HG03196 (cell line): ENCODE results near the gene SLC48A1.
A peak's percentile ranks its signal among the peaks of the same experiment; 100 is the strongest.

Source experiments
- ATAC-seq: cut with Tn5 transposase; IDR thresholded peaks from one replicate; pipeline ENCODE4 v1.9.1; 2021; ENCODE audit not compliant: unreplicated experiment

Gene SLC48A1

DNA sequence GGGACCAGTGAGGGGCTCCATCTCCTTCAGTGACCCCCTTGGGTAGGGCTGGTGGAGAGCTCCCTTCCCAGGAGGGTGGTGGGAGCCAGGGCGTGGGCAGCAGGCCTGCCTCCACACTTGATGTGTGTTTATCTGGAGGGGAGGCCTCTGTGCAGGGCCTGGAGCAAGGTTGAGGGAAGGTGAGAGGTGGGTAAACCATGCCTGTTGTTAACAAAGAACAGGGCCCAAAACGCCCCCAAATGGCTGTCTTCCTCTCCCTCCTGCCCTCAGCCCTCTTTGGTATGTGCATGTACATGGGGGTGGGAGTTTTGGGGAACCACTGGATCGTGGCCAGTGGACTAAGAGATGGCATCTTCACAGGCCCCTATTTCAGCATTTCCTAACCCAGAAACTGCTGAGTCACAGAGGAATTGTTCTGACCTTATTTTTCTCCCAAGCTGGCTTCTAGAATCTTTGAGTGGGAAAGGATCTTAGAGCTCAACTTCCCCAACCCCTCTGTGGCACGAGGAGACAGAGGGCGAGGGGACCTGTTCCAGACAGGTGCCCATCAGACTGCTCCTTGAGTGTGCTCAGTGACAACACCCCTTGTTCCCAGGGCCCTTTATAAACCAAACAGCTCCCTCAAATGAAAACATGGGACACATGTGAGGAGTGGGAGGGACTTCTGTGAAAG is 3.6 kb downstream of the SLC48A1 start:
- ATAC-seq = no peak

DNA sequence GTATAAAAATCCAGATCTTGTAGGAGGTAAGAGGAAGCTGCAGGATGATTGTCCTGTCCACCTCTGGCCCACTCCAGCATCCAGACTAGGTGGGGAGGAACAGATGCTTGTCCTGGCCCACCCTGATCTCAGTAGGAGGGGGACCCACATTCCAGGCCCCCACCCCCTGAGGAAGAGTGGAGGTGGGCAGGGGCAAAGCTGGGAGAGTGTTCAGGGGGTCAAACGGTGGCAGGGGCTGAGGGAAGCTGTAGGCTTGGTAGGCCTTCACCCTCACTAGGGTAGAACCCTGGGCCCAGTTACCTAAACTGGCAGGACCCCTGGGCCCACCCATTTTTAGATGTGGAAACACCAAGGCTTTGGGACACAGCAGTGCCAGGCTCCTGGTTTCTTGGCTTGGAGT is 4.1 kb downstream of the SLC48A1 start:
- ATAC-seq = no peak

DNA sequence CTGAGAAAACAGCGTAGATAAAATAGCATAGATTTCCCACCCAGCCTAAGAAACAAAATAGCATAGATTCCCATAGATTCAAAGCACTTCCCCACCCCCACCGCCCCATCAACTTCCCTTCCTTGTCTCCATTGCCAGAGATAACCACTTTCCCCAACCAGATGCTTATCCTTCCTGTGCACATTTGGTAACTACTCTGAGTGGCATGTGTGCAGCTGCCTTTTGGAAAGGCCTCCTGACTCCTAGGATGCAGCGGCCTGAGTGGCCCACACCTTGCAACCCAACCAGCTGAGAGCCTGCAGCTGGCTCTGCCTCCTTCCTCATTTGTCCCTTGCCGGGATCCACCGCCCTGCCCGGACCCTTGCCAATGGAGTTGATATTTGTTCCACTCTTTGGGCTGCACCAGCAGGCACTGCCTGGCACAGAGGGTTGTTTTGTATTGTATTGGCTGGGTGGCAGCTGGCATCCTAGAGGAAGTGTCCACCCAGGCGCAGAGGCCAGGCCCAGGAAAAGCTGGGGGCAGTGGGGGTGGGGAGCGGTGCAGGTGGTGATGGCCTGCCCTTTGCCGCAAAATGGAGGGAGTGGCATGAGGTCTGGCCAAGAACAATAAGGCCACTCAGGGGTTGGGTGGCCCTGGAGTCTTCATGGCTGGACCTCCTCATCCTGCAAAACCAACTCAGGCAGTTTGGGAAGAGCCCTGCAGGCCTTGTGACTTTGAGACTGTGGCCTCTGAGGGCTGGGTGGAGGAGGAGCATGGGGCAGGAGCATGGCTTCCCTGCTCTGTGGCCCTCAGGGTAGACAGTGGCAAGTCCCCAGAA is 4.9 kb downstream of the SLC48A1 start:
- no peak for ATAC-seq

DNA sequence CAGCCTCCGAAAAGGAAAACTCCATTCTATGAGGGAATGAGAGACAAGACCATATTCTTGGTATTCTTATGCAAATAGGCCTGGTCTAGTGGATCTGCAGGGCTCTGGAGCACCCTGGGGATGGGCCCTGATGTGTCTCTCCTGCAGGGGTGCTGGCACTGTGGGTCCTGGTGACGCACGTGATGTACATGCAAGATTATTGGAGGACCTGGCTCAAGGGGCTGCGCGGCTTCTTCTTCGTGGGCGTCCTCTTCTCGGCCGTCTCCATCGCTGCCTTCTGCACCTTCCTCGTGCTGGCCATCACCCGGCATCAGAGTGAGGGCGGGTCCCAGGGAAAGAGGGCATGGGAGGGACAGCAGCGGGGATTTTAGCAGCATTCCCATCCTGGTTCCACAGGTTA is 5.8 kb downstream of the SLC48A1 start:
- ATAC-seq = no peak

DNA sequence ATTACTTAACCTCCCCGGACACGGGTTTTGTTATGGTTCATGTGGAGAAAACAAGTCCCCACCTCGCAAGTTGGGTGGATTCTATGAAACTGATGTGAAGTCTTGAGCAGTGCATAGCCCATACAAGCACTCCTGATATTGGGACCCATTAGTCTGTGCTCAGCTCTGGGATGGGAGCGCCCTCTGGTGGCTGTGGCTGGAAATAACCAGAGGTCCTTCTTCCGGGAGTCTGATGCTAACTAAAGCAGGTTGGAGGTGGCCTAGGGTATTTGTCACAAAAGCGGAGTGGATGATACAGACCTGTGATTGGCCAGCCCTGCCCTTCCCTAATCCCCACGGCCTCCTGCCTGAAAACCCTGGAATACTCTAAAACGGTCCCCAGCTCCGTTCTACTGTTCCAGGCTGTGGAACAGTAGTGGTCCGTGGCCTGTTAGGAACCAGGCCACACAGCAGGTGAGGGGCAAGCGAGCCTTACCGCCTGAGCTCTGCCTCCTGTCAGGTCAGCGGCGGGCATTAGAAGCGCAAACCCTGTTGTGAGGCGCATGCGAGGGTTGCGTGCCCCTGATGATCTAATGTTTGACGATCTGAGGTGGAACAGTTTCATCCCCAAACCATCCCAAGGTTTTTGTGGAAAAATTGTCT is 6.4 kb downstream of the SLC48A1 start:
- peak; percentile 83 for ATAC-seq

DNA sequence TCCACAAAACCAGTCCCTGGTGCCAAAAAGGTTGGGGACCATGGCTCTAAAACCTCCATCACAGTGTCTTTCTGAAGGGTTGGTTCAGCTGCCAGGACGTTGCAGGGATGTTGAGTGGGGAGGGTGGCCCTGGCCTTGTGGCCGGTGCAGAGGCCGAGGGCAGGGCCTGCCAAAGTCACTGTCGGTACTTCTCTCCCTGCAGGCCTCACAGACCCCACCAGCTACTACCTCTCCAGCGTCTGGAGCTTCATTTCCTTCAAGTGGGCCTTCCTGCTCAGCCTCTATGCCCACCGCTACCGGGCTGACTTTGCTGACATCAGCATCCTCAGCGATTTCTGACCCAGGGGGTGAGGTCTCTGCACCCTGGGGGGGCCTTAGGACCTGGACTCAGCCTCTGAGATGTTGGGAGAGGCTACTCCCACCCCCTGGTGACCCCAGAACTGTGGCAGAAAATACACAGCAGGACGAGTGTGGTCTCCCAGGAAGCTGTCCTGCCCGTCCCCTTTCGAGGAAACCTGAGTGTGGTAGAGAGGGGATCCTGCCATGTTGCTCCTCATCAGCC is 7.0 kb downstream of the SLC48A1 start:
- ATAC-seq = no peak

DNA sequence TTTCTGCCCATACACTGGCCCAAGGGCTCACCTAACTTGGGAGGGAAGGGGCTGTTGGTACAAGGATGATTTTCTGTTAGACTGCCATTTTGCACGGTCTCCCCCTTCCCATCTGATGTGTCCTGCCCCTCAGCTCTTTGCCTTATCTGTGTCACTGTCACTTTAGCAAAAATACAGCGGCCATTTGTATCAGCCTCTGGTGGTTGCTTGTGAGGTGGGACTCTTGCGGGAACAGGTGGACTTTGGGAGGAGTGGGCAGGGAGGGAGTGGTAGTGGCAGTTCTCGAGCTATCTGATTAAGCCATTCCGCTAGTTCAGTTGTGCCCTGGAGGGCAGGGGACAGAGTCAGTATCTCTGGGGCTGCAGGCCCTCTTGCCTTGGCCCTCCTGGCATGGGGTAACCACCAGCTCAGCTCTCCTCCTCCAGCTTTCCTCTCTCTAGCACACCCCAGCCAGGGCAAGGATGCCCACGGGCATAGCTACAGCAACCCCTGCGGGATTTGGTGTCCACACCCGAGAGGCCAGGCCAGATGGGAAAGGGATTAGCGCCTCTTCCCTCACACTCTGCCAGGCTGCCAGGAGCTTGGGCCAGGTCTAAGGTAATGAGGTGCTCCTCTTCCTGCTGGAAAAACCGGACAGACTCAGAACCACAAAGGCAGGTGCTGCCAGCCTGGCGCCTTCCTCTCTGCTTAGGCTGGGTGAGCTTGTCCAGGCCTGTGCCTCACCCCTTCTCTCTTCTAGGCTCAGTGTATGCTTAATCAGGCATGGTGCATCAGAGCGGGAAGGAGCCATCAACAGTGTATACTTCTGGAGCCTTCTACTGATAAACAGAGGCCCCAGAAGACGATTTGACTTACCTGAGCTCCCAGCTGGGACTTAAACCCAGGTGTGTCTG is 8.7 kb downstream of the SLC48A1 start:
- ATAC-seq = no peak

DNA sequence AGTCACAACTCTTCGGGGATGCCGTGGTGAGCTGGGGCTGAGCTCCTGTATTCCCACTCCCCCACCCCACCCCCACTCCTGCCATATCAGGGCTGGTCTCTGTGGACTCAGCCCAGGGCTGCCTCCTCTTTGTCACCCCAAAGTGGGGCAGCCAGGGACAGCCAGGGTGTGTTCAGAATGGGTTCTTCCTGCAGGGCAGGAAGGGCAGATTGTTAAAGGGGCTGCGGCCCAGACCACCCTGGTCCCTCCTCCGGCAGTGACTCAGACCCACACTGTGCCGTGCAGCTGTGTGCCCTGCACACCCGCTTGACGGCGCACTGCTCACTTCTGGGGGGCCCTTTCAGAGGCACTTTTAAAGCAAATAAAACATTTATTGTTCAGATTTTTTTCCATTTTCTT is 9.3 kb downstream of the SLC48A1 start:
- ATAC-seq = no peak

DNA sequence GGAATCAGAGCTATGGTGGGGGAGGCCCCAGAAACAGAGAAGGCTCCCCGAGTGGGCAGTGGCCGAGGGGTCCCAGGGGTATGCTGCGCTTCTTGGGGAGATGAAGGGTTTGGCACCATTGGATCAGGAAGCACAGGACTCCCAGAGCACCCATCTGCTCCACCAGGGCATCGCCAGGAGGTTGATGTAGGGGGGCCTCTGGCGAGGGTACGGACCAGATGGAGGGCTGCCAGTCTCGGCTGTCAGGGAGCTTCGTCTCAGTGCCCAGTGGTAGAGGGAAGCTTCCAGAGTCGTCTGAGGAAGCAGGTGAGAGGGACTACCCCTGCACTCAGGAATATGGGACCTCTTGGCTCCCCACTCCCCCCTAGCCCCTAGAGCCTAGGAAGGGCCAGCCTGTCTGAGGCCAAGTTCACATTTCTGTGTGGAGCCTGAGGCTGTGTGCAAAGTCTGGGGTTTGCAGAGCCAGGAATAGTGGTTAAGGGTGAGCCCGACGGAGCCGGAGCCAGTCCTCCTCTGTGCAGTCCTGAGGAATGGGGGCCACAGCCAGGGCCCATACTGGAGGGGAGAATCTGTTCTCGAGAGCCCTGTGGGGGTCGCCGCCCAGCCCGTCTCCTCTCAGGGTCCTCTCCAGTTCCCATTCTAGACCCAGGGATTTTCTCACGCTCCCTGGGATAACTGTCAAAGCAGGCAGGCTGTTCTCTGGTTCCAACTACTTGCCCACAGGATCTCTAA is 10.2 kb downstream of the SLC48A1 start:
- ATAC-seq = no peak

DNA sequence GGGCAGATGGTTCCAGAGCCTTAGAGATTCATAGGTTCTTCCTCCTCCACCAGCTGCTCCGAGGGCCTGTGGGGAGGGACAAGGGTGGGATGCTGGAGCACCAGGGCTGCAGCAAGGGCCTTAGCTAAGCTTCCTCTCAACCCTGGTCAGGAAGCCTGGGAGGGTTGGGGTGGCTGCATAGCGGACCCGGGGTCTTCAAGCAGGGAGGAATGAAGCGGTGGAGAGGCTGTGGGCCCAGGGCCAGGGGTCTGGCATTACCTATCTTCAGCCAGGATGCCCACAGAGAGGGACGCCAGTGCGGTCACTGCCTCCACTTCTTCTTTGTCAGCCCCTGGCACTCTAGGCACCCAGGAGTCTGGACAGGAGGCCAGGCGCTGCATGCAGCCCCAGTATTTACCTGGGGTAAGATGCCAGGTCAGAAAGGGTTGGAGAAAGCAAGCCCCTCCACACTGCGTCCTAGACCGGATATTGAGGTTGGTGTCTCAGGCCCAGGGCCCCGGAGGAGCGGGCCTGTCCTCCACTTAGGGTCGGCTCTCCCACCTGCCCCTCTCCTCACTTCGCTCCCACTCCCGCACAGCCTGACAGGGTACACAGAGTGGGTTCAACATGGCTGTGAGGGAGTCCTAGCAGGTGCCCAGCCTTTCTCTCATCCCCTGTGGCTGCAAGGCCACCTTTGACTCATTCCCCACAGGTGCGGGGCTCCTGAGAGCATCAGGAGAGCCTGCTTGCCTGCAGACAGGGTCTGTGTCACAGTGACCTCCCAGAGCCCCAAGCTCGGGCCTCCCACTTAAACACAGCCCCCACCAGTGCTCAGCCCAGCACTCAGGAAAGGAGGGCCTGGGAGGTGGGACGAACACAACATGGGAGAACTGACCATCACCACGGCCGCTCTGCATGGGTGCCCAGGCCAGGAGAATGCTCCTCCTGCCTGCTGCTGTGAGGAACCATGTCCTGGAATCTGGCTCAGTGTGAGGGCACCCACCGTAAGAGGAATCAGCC is 11.1 kb downstream of the SLC48A1 start:
- ATAC-seq = no peak

DNA sequence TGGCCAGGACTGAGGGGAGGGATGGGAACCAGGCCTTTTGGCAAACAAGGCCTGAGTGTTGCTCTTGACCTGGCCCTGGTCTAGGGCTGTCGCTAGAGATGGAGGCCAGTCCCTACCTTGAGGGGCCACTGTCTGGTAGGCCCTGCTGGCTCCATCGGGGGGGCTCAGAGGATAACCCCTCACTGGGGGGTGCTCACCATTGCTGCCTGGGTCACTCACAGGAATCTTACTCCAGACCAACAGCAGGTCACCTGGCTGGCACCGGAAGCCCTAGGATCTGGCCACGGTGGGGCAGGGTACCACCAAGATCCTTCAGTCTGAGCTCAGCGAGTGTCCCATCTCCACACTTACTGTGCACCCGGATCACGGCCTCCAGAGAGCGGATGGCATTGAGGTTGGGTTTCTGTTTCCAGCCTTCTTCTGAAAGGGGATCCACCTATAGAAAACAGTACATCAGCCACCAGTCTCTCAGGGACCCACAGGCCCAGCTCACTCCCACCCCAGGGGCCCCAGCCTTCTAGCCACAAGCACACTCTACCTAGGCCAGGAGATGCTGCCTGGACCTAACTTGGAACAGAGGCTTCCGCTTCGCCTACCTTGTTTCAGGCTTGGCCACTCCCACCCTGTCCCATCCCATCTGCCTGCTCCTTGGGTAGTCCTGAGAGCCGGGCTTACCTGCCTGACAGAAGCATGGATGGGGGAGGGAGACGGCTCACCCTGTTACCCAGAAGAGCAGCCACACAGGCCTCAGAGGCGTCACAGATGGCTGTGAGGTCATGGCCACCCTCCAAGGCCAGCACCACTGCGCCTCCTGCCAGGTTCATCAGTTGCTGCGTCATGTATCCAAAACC is 12.2 kb downstream of the SLC48A1 start:
- no peak for ATAC-seq

DNA sequence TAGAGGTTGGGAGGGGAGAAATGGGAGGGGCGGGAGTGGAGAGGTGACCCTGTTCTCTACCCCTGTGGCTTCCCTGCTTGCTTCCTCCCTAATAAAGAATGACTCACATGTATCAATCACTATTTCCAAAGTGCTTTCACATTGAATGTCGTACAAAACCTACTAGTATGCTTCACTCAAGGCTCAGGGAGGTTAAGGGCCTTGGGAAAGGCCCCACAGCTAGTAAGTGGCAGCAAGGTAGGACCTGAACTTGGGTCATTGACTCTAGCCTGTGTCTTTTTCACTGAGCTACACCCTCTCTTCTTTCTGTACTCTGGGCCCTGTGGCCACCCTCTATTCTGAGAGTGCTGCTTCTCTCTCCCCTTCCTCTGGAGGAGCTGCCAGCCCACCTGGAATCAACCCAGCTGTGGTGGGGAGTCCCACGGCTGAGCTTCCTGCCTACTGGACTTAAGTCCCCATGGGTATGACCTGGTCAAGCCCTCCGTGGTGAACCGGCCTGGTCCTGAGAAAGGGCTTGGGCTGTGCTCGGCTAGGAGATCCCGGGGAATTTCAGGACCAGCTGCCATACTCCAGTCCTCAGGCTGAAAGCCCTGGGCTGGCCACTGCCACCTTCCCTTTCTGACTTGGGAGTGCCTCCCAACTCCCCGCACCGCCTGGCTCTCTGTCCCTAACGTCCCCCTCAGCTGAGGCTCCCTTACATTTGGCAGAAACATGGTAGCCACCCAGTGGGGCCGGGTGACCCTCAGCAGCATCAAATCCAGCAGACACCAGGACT is 13.0 kb downstream of the SLC48A1 start:
- no peak for ATAC-seq

DNA sequence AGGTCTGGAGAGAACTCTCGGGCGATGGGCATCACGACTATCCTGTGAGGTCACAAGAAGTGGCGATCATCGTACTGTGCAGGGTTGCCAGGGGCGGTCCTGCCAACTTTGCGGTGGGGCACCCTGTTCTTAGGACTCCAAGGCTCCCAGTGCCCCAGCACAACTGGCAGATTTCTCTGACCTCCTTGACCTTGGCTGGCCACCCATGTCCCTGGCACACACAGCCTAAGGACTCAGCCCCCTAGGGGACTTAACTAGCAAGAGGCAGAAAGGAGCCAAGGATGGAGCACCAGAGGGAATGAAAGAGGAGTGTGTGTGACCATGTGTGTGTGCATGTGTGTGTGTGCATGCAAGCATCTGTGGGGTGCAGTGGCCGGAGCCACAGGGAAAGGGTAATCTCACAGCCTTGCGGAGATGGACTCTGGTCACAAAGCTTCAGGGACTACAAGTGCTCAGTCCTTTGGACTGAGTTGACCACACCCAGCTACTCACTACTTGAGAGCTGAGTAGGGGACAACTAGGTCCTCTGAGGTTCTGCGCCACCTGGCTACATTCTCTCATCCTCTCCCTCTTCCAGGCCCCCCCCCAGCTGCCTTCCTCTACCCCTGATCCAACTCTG is 13.7 kb downstream of the SLC48A1 start:
- ATAC-seq = no peak

DNA sequence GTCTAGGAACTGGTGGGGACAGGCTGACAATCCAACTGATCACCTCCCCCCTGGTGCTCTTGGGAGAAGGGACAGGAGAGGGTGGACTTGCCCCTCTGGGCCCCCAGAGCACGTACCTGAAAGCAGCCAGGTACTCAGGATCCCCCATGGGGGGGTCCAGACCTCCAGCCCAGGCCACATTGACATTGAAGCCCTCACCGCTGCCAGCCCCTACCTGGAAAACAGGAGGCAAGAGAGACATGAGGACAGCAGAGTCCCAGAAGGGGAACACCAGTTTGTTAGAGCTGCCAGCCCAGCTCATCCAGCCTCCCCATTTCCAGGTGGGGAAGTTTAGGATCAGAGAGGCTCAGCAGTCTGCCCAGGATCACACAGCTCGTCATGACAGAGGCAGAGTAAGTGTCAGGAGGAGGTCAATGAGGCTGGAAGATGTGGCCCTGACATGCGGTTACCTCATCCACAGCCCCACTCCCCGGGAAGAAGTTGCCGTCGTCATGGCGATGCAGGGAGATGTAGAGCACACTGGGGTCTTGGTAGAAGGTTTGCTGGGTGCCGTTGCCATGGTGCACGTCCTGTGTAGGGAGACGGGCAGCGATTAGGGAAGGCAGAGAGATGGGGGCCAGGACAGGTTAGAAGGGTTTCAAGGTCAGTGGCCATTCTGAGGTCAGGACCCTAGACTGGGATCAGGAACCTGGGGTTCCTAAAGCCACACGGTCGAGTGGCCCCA is 14.7 kb downstream of the SLC48A1 start:
- no peak for ATAC-seq

DNA sequence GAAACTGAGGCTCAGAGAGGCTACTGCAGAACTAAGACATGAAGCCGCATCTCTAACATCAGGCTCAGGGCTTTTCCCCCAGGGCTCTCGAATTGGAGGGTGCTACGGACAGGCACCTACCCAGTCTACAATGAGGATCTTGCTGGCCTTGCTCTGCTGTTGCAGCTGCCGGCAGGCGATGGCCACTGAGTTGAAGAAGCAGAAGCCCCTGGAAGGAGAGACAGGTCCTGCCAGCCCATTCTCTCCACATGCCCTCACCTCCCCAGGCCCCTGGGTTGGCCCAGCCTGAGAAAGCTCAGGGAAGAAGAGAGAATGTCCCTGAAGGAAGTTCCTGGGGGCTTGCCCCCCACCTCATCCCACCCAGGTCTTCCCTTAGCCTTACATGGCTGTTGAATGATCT is 16.1 kb downstream of the SLC48A1 start:
- ATAC-seq = no peak
